C4-2B (cell line): Measurements from ENCODE around the gene TMEM121.

Source experiments
- H3K27ac ChIP-seq: fragments of 450-650 bp; 2 replicates; pipeline ENCODE4 v1.5.1; 2017
- CTCF ChIP-seq: fragments of 450-650 bp; conservative IDR thresholded peaks from 2 replicates; pipeline ENCODE4 v1.5.1; 2017; ENCODE audit warnings: mild to moderate bottlenecking
- ZFX ChIP-seq: fragments of 450-650 bp; IDR thresholded peaks from 2 replicates; pipeline ENCODE4 v1.6.1; 2017

TMEM121 gene

GRCh38 chr14:105485739-105486162 lies 40.6 kb upstream of the TMEM121 start:
- no peak overlapping the region for H3K27ac ChIP-seq
- TF ChIP-seq ZFX (no peak), CTCF (peak; percentile 32; the same call in 1 of the 2 replicates)

GRCh38 chr14:105486163-105486973 lies 40.0 kb upstream of the TMEM121 start, which contains the start of gene CRIP1:
Gene CRIP1 (plus strand): TSS chr14:105486886. CDS start chr14:105487260, 374 bp downstream.
- TF ChIP-seq CTCF (no peak), ZFX (no peak)
- H3K27ac ChIP-seq: no peak within 1 kb of the TSS

- TF ChIP-seq ZFX (no peak), CTCF (no peak)
- no peak overlapping the region for H3K27ac ChIP-seq
These were observed 39.4 kb upstream of the TMEM121 start for GRCh38 chr14:105486974-105487448.

DNA sequence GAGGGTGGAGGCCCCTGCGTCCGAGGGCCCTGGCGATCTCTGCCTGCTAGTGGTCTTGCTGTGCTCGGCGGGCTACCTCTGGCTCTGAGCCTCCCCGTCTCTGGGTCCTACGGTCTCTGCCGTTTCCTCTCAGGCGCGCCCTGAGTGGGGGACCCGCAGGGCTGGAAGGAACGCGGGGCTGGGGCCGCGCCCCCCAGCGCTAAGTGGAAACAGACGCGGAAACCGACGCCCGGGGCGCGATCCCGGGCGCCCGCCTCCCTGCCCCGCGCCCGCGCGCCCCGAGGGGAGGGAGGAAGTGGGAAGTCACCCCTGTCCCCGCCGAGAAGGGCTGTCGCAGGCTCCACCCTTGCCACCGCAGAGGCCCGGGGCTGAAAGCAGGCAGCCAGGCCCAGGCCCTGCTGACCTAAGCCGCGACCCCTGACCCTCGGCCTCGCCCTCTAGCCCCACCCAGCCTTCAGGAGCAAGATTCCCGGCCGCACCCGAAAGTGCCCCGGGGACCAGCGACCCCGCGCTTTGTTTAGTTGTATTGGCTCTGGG lies 38.9 kb upstream of the TMEM121 start:
- no peak overlapping the region for H3K27ac ChIP-seq
- no peak for TF ChIP-seq CTCF
- TF ChIP-seq ZFX: no peak

- H3K27ac ChIP-seq: no peak overlapping the region
- no peak for TF ChIP-seq CTCF
- TF ChIP-seq ZFX: no peak
These were observed 38.2 kb upstream of the TMEM121 start for GRCh38 chr14:105487986-105488777.

- peak overlapping the region; percentile 93 for H3K27ac ChIP-seq
- TF ChIP-seq ZFX: no peak
These were observed 37.4 kb upstream of the TMEM121 start for GRCh38 chr14:105488781-105489541.

- TF ChIP-seq CTCF: peak; percentile 13
- peak; percentile 30; the same call in 1 of the 2 replicates for TF ChIP-seq ZFX
- H3K27ac ChIP-seq: peak overlapping the region; percentile 93
These were observed 36.7 kb upstream of the TMEM121 start for GRCh38 chr14:105489542-105490266.
